GM12864 (cell line): ENCODE data around the gene RAB35.

ENCODE experiments used
- DNase-seq: peaks from one replicate; pipeline ENCODE4 v3.0.0-alpha.2; 2011; ENCODE audit warnings: low read depth
- H3K4me3 ChIP-seq: 2 replicates; pipeline ENCODE4 v1.5.1; 2011; ENCODE audit warnings: mild to moderate bottlenecking, low read depth, low read length, control low read depth
- CTCF ChIP-seq: IDR thresholded peaks from 2 replicates; pipeline ENCODE4 v1.5.1; 2011; ENCODE audit warnings: low read depth, mild to moderate bottlenecking, moderate library complexity, low read length, control low read depth, inconsistent platforms; ENCODE audit errors: missing control alignments

Gene RAB35

GRCh38 chr12:120099738-120100137 lies 16.8 kb downstream of the RAB35 start:
- no peak for TF ChIP-seq CTCF
- no peak overlapping the region for H3K4me3 ChIP-seq
- DNase-seq, result no peak

GRCh38 chr12:120098756-120099470 lies 17.6 kb downstream of the RAB35 start:
- no peak overlapping the region for H3K4me3 ChIP-seq
- no peak for DNase-seq
- TF ChIP-seq CTCF, result no peak

GRCh38 chr12:120096671-120097202 lies 19.8 kb downstream of the RAB35 start:
- no peak for DNase-seq
- no peak overlapping the region for H3K4me3 ChIP-seq
- no peak for TF ChIP-seq CTCF

GRCh38 chr12:120095736-120096135 lies 20.8 kb downstream of the RAB35 start:
- no peak overlapping the region for H3K4me3 ChIP-seq
- no peak for TF ChIP-seq CTCF
- DNase-seq, result no peak

GRCh38 chr12:120095331-120095730 lies 21.2 kb downstream of the RAB35 start:
- no peak for TF ChIP-seq CTCF
- no peak overlapping the region for H3K4me3 ChIP-seq
- DNase-seq, result no peak

GRCh38 chr12:120094485-120094884 lies 22.1 kb downstream of the RAB35 start:
- no peak overlapping the region for H3K4me3 ChIP-seq
- no peak for DNase-seq
- TF ChIP-seq CTCF, result no peak
